Renal pelvis (tissue), 4 donors: ENCODE results near the gene DDX23. TPM values are rescaled to one million over a fixed set of nuclear protein-coding genes. Genes with fewer than 3 reads are reported as not detected.

Experiments
- DNase-seq: peaks from one replicate; pipeline ENCODE4 v3.0.0-alpha.2; 2013
- polyA plus RNA-seq, 3 donors: library from polyadenylated mRNA; unstranded; fragments of 120-200 nt; gene quantifications; one replicate each; pipeline ENCODE4 v1.2.1, GENCODE V29; 2013; ENCODE audit not compliant: insufficient read length in 3 of 3

The DDX23 gene
- polyA plus RNA-seq, 3 donors: 103 to 125 (median 108) TPM

- no peak for DNase-seq
Observed at GRCh38 chr12:48807981-48808380, 44.0 kb downstream of the DDX23 start.

GRCh38 chr12:48803675-48804074 lies 48.3 kb downstream of the DDX23 start:
- no peak for DNase-seq

- no peak for DNase-seq
Observed at GRCh38 chr12:48800971-48801370, 51.0 kb downstream of the DDX23 start.

- no peak for DNase-seq
Observed at GRCh38 chr12:48800457-48800856, 51.5 kb downstream of the DDX23 start.

- no peak for DNase-seq
Observed at GRCh38 chr12:48796976-48797375, 55.0 kb downstream of the DDX23 start.

- DNase-seq: peak; percentile 82
Observed at GRCh38 chr12:48795550-48796455, 56.2 kb downstream of the DDX23 start.

- DNase-seq: peak; percentile 69
Observed at GRCh38 chr12:48794870-48795269, 57.1 kb downstream of the DDX23 start.

GRCh38 chr12:48793696-48794095 lies 58.3 kb downstream of the DDX23 start:
- DNase-seq: no peak

- no peak for DNase-seq
Observed at GRCh38 chr12:48789858-48790326, 62.1 kb downstream of the DDX23 start.

GRCh38 chr12:48788854-48789775 lies 62.8 kb downstream of the DDX23 start, which contains the start of gene ADCY6:
Gene ADCY6 (minus strand): TSS chr12:48789089. CDS start chr12:48783434, 5,655 bp downstream.
- peak; percentile 86 for DNase-seq

GRCh38 chr12:48788524-48788853 lies 63.5 kb downstream of the DDX23 start:
- DNase-seq: no peak

- no peak for DNase-seq
Observed at GRCh38 chr12:48787791-48788523, 64.0 kb downstream of the DDX23 start.

GRCh38 chr12:48786591-48787544 lies 65.1 kb downstream of the DDX23 start:
- DNase-seq: no peak

GRCh38 chr12:48783432-48783831 lies 68.5 kb downstream of the DDX23 start:
- DNase-seq: no peak

- DNase-seq: no peak
Observed at GRCh38 chr12:48782457-48783395, 69.2 kb downstream of the DDX23 start.

GRCh38 chr12:48781750-48782456 lies 70.1 kb downstream of the DDX23 start:
- no peak for DNase-seq

- DNase-seq: no peak
Observed at GRCh38 chr12:48780381-48781025, 71.5 kb downstream of the DDX23 start.

- DNase-seq: no peak
Observed at GRCh38 chr12:48779869-48780268, 72.1 kb downstream of the DDX23 start.
